ENCODE measurements around the gene KIZ.
A peak's percentile ranks its signal among the peaks of the same experiment; 100 is the strongest.

The KIZ gene

GRCh38 chr20:21104921-21105320 is 21.0 kb upstream of the KIZ start:
- DNase-seq: no peak

- DNase-seq: peak; percentile 52
Measured at GRCh38 chr20:21105429-21106170, 20.3 kb upstream of the KIZ start.

- peak; percentile 49 for DNase-seq
Measured at GRCh38 chr20:21106171-21107017, 19.5 kb upstream of the KIZ start, which contains the start of gene LINC00237. Gene LINC00237 (minus strand): TSS chr20:21106358.

- DNase-seq: no peak
Measured at GRCh38 chr20:21109144-21109543, 16.7 kb upstream of the KIZ start.

- no peak for DNase-seq
Measured at GRCh38 chr20:21110811-21111210, 15.1 kb upstream of the KIZ start.

GRCh38 chr20:21111416-21111815 is 14.5 kb upstream of the KIZ start:
- no peak for DNase-seq

GRCh38 chr20:21113697-21114096 is 12.2 kb upstream of the KIZ start:
- no peak for DNase-seq

GRCh38 chr20:21114584-21114983 is 11.3 kb upstream of the KIZ start:
- DNase-seq: no peak

- no peak for DNase-seq
Measured at GRCh38 chr20:21117521-21117920, 8.4 kb upstream of the KIZ start.

- no peak for DNase-seq
Measured at GRCh38 chr20:21118138-21118537, 7.7 kb upstream of the KIZ start.

- DNase-seq: no peak
Measured at GRCh38 chr20:21118782-21119181, 7.1 kb upstream of the KIZ start.

- DNase-seq: no peak
Measured at GRCh38 chr20:21124190-21124589, 1.7 kb upstream of the KIZ start.

GRCh38 chr20:21125072-21125848 is 622 bp upstream of the KIZ start:
- no peak for DNase-seq

- no peak for DNase-seq
Measured at GRCh38 chr20:21126581-21126870, 644 bp downstream of the KIZ start.

GRCh38 chr20:21127201-21127981 is 1.5 kb downstream of the KIZ start:
- no peak for DNase-seq

GRCh38 chr20:21129861-21130260 is 4.0 kb downstream of the KIZ start:
- DNase-seq: no peak

- DNase-seq: no peak
Measured at GRCh38 chr20:21133404-21133803, 7.5 kb downstream of the KIZ start.

- DNase-seq: no peak
Measured at GRCh38 chr20:21133917-21134622, 8.2 kb downstream of the KIZ start.

- DNase-seq: no peak
Measured at GRCh38 chr20:21134883-21135493, 9.1 kb downstream of the KIZ start.

- no peak for DNase-seq
Measured at GRCh38 chr20:21136015-21136732, 10.3 kb downstream of the KIZ start.
